CD4-positive, CD25-positive, alpha-beta regulatory T cell (primary cell): ENCODE measurements around the gene CACNG6. TPM values are rescaled to one million over a fixed set of nuclear protein-coding genes. Genes with fewer than 3 reads are reported as not detected.

ENCODE experiments used
- ATAC-seq, 2 donors: fragments of 150-1000 bp; cut with Tn5 transposase; one replicate each; pipeline ENCODE4 v1.10.0; 2021; ENCODE audit warnings: low read depth in 2 of 2, moderate number of reproducible peaks in 2 of 2, moderate library complexity in 1 of 2
- DNase-seq, 3 donors: peaks; one replicate each; pipeline versions ENCODE4 v3.0.0 to v3.0.0-alpha.2; 2012 to 2022; ENCODE audit warnings: mixed read lengths in 1 of 3
- H3K27ac ChIP-seq: one replicate; pipeline ENCODE4 v1.7.0; 2013; ENCODE audit warnings: mild to moderate bottlenecking, low read length; ENCODE audit not compliant: insufficient read depth, poor library complexity, severe bottlenecking
- H3K27me3 ChIP-seq: one replicate; pipeline ENCODE4 v1.7.0; 2013; ENCODE audit warnings: low read length; ENCODE audit not compliant: control insufficient read depth, insufficient read depth
- H3K36me3 ChIP-seq: one replicate; pipeline ENCODE4 v1.7.0; 2013; ENCODE audit warnings: mild to moderate bottlenecking, low read length, moderate library complexity; ENCODE audit not compliant: control insufficient read depth, insufficient read depth
- H3K4me1 ChIP-seq: 2 replicates; pipeline ENCODE4 v1.7.0; 2013; ENCODE audit warnings: mild to moderate bottlenecking, low read length; ENCODE audit not compliant: insufficient read depth, control insufficient read depth, poor library complexity, severe bottlenecking
- H3K4me3 ChIP-seq: one replicate; pipeline ENCODE4 v1.7.0; 2013; ENCODE audit warnings: low read depth, mild to moderate bottlenecking, low read length, moderate library complexity
- H3K9me3 ChIP-seq, 2 experiments: 1 replicate in 1 of 2; 2 replicates in 1 of 2; pipeline ENCODE4 v1.7.0; 2013; ENCODE audit warnings: low read length in 2 of 2, mild to moderate bottlenecking in 1 of 2, moderate library complexity in 1 of 2; ENCODE audit not compliant: control insufficient read depth in 2 of 2
- H3K27ac Mint-ChIP-seq, 3 donors: one replicate each; pipeline ENCODE4 v1.8.0; 2020 to 2022; ENCODE audit warnings: mild to moderate bottlenecking in 3 of 3, mixed read lengths in 3 of 3, moderate library complexity in 2 of 3
- H3K27me3 Mint-ChIP-seq: one replicate; pipeline ENCODE4 v1.8.0; 2022; ENCODE audit warnings: mild to moderate bottlenecking, mixed read lengths
- H3K36me3 Mint-ChIP-seq: one replicate; pipeline ENCODE4 v1.8.0; 2020; ENCODE audit warnings: mixed read lengths
- H3K4me1 Mint-ChIP-seq, 4 donors: one replicate each; pipeline ENCODE4 v1.8.0; 2020 to 2022; ENCODE audit warnings: mixed read lengths in 4 of 4, mild to moderate bottlenecking in 1 of 4
- H3K4me3 Mint-ChIP-seq, 4 donors: one replicate each; pipeline ENCODE4 v1.8.0; 2020 to 2022; ENCODE audit warnings: mild to moderate bottlenecking in 4 of 4, mixed read lengths in 4 of 4, moderate library complexity in 3 of 4
- H3K9me3 Mint-ChIP-seq, 7 donors: one replicate each; pipeline ENCODE4 v1.8.0; 2020 to 2022; ENCODE audit warnings: mixed read lengths in 7 of 7, mild to moderate bottlenecking in 3 of 7, moderate library complexity in 2 of 7
- polyA plus RNA-seq, 4 donors: library from polyadenylated mRNA; unstranded; fragments of 300-500 nt; fragmentation: Illumina TruSeq; gene quantifications; one replicate each; pipeline ENCODE4 v1.2.3, GENCODE V29; 2021
- total RNA-seq: library from RNA; stranded (reverse); gene quantifications from one replicate; pipeline ENCODE4 v1.2.3, GENCODE V29; 2022

Gene CACNG6
- total and polyA plus RNA-seq, 5 donors from 2014 or later, result not detected

- Mint-ChIP-seq H3K27me3 (peaks cover 38% of the 10 kb centered on the region), H3K4me1 (no peaks in the 10 kb centered on the region), H3K9me3 (peaks cover 0 to 2% (median 0%) of the 10 kb centered on the region in 7 donors), H3K27ac (no peak overlapping the region), H3K36me3 (no peaks in the 10 kb centered on the region), H3K4me3 (no peak overlapping the region)
- Histone ChIP-seq H3K9me3 (no peaks in the 10 kb centered on the region), H3K4me1 (no peaks in the 10 kb centered on the region), H3K4me3 (no peak overlapping the region), H3K27ac (no peak overlapping the region), H3K36me3 (no peaks in the 10 kb centered on the region), H3K27me3 (peaks cover 2% of the 10 kb centered on the region)
- DNase-seq, result no peak
- ATAC-seq, result no peak
Measured at GRCh38 chr19:53971673-53972072, 19.8 kb upstream of the CACNG6 start.

- peaks cover 0 to 4% of the 10 kb centered on the region in 2 experiments for H3K9me3 ChIP-seq
- peak overlapping the region; percentile 68 to 86 (median 75) for H3K4me3 Mint-ChIP-seq
- DNase-seq (peak; percentile 46 to 64 (median 63)), ATAC-seq (peak; percentile 78 to 81)
- H3K9me3 Mint-ChIP-seq, result peaks cover 0 to 8% (median 4%) of the 10 kb centered on the region in 7 donors
- H3K4me1 ChIP-seq, result peaks cover 27% of the 10 kb centered on the region
- no peak overlapping the region for H3K27ac ChIP-seq
- H3K4me3 ChIP-seq, result peak overlapping the region; percentile 79
- no peak overlapping the region for H3K27ac Mint-ChIP-seq
- no peaks in the 10 kb centered on the region for H3K36me3 ChIP-seq
- peaks cover 55% of the 10 kb centered on the region for H3K27me3 Mint-ChIP-seq
- peaks cover 18% of the 10 kb centered on the region for H3K27me3 ChIP-seq
- peaks cover 0 to 31% (median 19%) of the 10 kb centered on the region in 4 donors for H3K4me1 Mint-ChIP-seq
- peaks cover 8% of the 10 kb centered on the region for H3K36me3 Mint-ChIP-seq
Measured at GRCh38 chr19:53977429-53977990, 13.9 kb upstream of the CACNG6 start.

GRCh38 chr19:53977991-53978731 lies 13.3 kb upstream of the CACNG6 start:
- peaks cover 8% of the 10 kb centered on the region for H3K36me3 Mint-ChIP-seq
- Histone ChIP-seq H3K4me1 (peaks cover 27% of the 10 kb centered on the region), H3K27me3 (peaks cover 18% of the 10 kb centered on the region), H3K27ac (no peak overlapping the region), H3K36me3 (no peaks in the 10 kb centered on the region), H3K9me3 (peaks cover 0 to 4% of the 10 kb centered on the region in 2 experiments), H3K4me3 (peak overlapping the region; percentile 79)
- peak in 1 of 3 donors; percentile 18 for DNase-seq
- peak overlapping the region in 3 of 4 donors; percentile 68 to 86 (median 80) for H3K4me3 Mint-ChIP-seq
- peaks cover 0 to 32% (median 19%) of the 10 kb centered on the region in 4 donors for H3K4me1 Mint-ChIP-seq
- peaks cover 50% of the 10 kb centered on the region for H3K27me3 Mint-ChIP-seq
- no peak overlapping the region for H3K27ac Mint-ChIP-seq
- ATAC-seq, result no peak
- H3K9me3 Mint-ChIP-seq, result peaks cover 0 to 8% (median 4%) of the 10 kb centered on the region in 7 donors

GRCh38 chr19:53978975-53979801 lies 12.2 kb upstream of the CACNG6 start:
- peak overlapping the region in 1 of 3 donors; percentile 20 for H3K27ac Mint-ChIP-seq
- H3K4me1 Mint-ChIP-seq, result peaks cover 0 to 33% (median 19%) of the 10 kb centered on the region in 4 donors
- peaks cover 50% of the 10 kb centered on the region for H3K27me3 Mint-ChIP-seq
- Histone ChIP-seq H3K36me3 (no peaks in the 10 kb centered on the region), H3K27ac (no peak overlapping the region), H3K9me3 (peaks cover 0 to 4% of the 10 kb centered on the region in 2 experiments), H3K4me3 (no peak overlapping the region), H3K4me1 (peaks cover 27% of the 10 kb centered on the region), H3K27me3 (peaks cover 18% of the 10 kb centered on the region)
- H3K4me3 Mint-ChIP-seq, result peak overlapping the region in 2 of 4 donors; percentile 51 to 78
- ATAC-seq (no peak), DNase-seq (no peak)
- H3K9me3 Mint-ChIP-seq, result peaks cover 0 to 8% (median 4%) of the 10 kb centered on the region in 7 donors
- H3K36me3 Mint-ChIP-seq, result peaks cover 8% of the 10 kb centered on the region

GRCh38 chr19:53980539-53981375 lies 10.7 kb upstream of the CACNG6 start:
- H3K4me3 Mint-ChIP-seq, result peak overlapping the region in 3 of 4 donors; percentile 61 to 67 (median 63)
- peaks cover 0 to 33% (median 19%) of the 10 kb centered on the region in 4 donors for H3K4me1 Mint-ChIP-seq
- Histone ChIP-seq H3K4me1 (peaks cover 27% of the 10 kb centered on the region), H3K9me3 (peaks cover 0 to 4% of the 10 kb centered on the region in 2 experiments), H3K27me3 (peaks cover 18% of the 10 kb centered on the region), H3K36me3 (no peaks in the 10 kb centered on the region), H3K27ac (no peak overlapping the region), H3K4me3 (no peak overlapping the region)
- no peak overlapping the region for H3K27ac Mint-ChIP-seq
- peaks cover 0 to 8% (median 4%) of the 10 kb centered on the region in 7 donors for H3K9me3 Mint-ChIP-seq
- peaks cover 46% of the 10 kb centered on the region for H3K27me3 Mint-ChIP-seq
- ATAC-seq (no peak), DNase-seq (no peak)
- peaks cover 8% of the 10 kb centered on the region for H3K36me3 Mint-ChIP-seq

GRCh38 chr19:53981376-53981951 lies 10.0 kb upstream of the CACNG6 start:
- no peak overlapping the region for H3K4me3 ChIP-seq
- peak overlapping the region in 3 of 4 donors; percentile 60 to 63 (median 61) for H3K4me3 Mint-ChIP-seq
- no peak overlapping the region for H3K27ac ChIP-seq
- peaks cover 16% of the 10 kb centered on the region for H3K27me3 ChIP-seq
- no peak overlapping the region for H3K27ac Mint-ChIP-seq
- H3K4me1 Mint-ChIP-seq, result peaks cover 0 to 33% (median 19%) of the 10 kb centered on the region in 4 donors
- DNase-seq (no peak), ATAC-seq (no peak)
- H3K36me3 Mint-ChIP-seq, result peaks cover 8% of the 10 kb centered on the region
- peaks cover 0 to 4% of the 10 kb centered on the region in 2 experiments for H3K9me3 ChIP-seq
- peaks cover 27% of the 10 kb centered on the region for H3K4me1 ChIP-seq
- peaks cover 0 to 8% (median 4%) of the 10 kb centered on the region in 7 donors for H3K9me3 Mint-ChIP-seq
- peaks cover 42% of the 10 kb centered on the region for H3K27me3 Mint-ChIP-seq
- H3K36me3 ChIP-seq, result no peaks in the 10 kb centered on the region
